CD14-positive monocyte (primary cell): Measurements from ENCODE around the gene MYO1D. TPM values are rescaled to one million over a fixed set of nuclear protein-coding genes. Genes with fewer than 3 reads are reported as not detected.

Experiments used
- DNase-seq, 3 donors: peaks; one replicate each; pipeline ENCODE4 v3.0.0-alpha.2; 2011 to 2022
- H2AFZ ChIP-seq: 2 replicates; pipeline ENCODE4 v1.6.0; 2012; ENCODE audit warnings: mild to moderate bottlenecking, low read depth, low read length, inconsistent platforms; ENCODE audit not compliant: insufficient read depth, poor library complexity, severe bottlenecking
- H3K27ac ChIP-seq, 2 donors: 1 replicate in 1 of 2; 2 replicates in 1 of 2; pipeline ENCODE4 v1.5.1; 2012 to 2013; ENCODE audit warnings: low read length in 2 of 2, control low read depth in 1 of 2, inconsistent platforms in 1 of 2, low read depth in 1 of 2, mild to moderate bottlenecking in 1 of 2
- H3K27me3 ChIP-seq, 2 donors: one replicate each; pipeline versions ENCODE4 v1.6.0 to v1.6.1; 2011 to 2013; ENCODE audit warnings: low read length in 2 of 2; ENCODE audit not compliant: control insufficient read depth in 2 of 2, insufficient read depth in 2 of 2
- H3K36me3 ChIP-seq, 2 donors: replicated peaks in 1 of 2; 1 replicate in 1 of 2; 2 replicates in 1 of 2; pipeline versions ENCODE4 v1.5.1 to v1.6.1; 2012 to 2013; ENCODE audit warnings: low read length in 2 of 2, control low read depth in 1 of 2, inconsistent platforms in 1 of 2, mild to moderate bottlenecking in 1 of 2; ENCODE audit not compliant: insufficient read depth in 2 of 2, control insufficient read depth in 1 of 2
- H3K4me1 ChIP-seq, 2 donors: 1 replicate in 1 of 2; 2 replicates in 1 of 2; pipeline versions ENCODE4 v1.5.1 to v1.6.1; 2012 to 2013; ENCODE audit warnings: low read length in 2 of 2, control low read depth in 1 of 2, inconsistent platforms in 1 of 2, mild to moderate bottlenecking in 1 of 2, moderate library complexity in 1 of 2; ENCODE audit not compliant: insufficient read depth in 2 of 2, control insufficient read depth in 1 of 2
- H3K4me2 ChIP-seq: replicated peaks from 2 replicates; pipeline ENCODE3; 2012; ENCODE audit warnings: low read length, moderate library complexity, mild to moderate bottlenecking; ENCODE audit not compliant: poor library complexity, severe bottlenecking; ENCODE audit errors: extremely low read depth
- H3K4me3 ChIP-seq, 3 experiments: fragments of 200-600 bp in 1 of 3; sonication (generic) in 1 of 3; replicated peaks in 1 of 3; 1 replicate in 2 of 3; 2 replicates in 1 of 3; pipeline ENCODE4 v1.5.1; 2011 to 2013; ENCODE audit warnings: low read length in 3 of 3, mild to moderate bottlenecking in 3 of 3, control low read depth in 2 of 3, low read depth in 2 of 3, inconsistent platforms in 1 of 3, moderate library complexity in 1 of 3
- H3K79me2 ChIP-seq: 2 replicates; pipeline ENCODE4 v1.6.0; 2012; ENCODE audit warnings: mild to moderate bottlenecking, control low read depth, inconsistent platforms, low read length, moderate library complexity; ENCODE audit not compliant: insufficient read depth
- H3K9ac ChIP-seq: 2 replicates; pipeline ENCODE4 v1.6.0; 2017; ENCODE audit warnings: low read length, mild to moderate bottlenecking; ENCODE audit not compliant: insufficient read depth, poor library complexity, severe bottlenecking
- H3K9me3 ChIP-seq, 2 donors: replicated peaks in 1 of 2; 1 replicate in 1 of 2; 2 replicates in 1 of 2; pipeline versions ENCODE4 v1.5.1 to v1.6.1; 2012 to 2013; ENCODE audit warnings: low read length in 2 of 2, control low read depth in 1 of 2; ENCODE audit not compliant: control insufficient read depth in 1 of 2, insufficient read depth in 1 of 2
- H4K20me1 ChIP-seq: 2 replicates; pipeline ENCODE4 v1.6.0; 2012; ENCODE audit warnings: mild to moderate bottlenecking, low read length, control low read depth, moderate library complexity; ENCODE audit not compliant: insufficient read depth
- H3K27ac Mint-ChIP-seq, 7 donors: one replicate each; pipeline ENCODE4 v1.8.0; 2020; ENCODE audit warnings: mild to moderate bottlenecking in 7 of 7, mixed read lengths in 7 of 7, moderate library complexity in 6 of 7, inconsistent platforms in 2 of 7
- H3K27me3 Mint-ChIP-seq, 3 donors: one replicate each; pipeline ENCODE4 v1.8.0; 2021 to 2022; ENCODE audit warnings: low read depth in 3 of 3, mild to moderate bottlenecking in 3 of 3, mixed read lengths in 3 of 3, moderate library complexity in 3 of 3, inconsistent platforms in 1 of 3
- H3K36me3 Mint-ChIP-seq, 2 donors: one replicate each; pipeline ENCODE4 v1.8.0; 2020; ENCODE audit warnings: mixed read lengths in 2 of 2, inconsistent platforms in 1 of 2, mild to moderate bottlenecking in 1 of 2
- H3K4me1 Mint-ChIP-seq: one replicate; pipeline ENCODE4 v1.8.0; 2020; ENCODE audit warnings: mild to moderate bottlenecking, mixed read lengths
- H3K4me3 Mint-ChIP-seq, 2 donors: one replicate each; pipeline ENCODE4 v1.8.0; 2020; ENCODE audit warnings: mild to moderate bottlenecking in 2 of 2, mixed read lengths in 2 of 2, moderate library complexity in 1 of 2
- H3K9me3 Mint-ChIP-seq, 7 donors: one replicate each; pipeline ENCODE4 v1.8.0; 2020 to 2022; ENCODE audit warnings: mixed read lengths in 7 of 7, mild to moderate bottlenecking in 6 of 7, moderate library complexity in 6 of 7, inconsistent platforms in 2 of 7
- WGBS: methylation state at CpG from one replicate; pipeline ENCODE4 v1.1.5; 2013; ENCODE audit warnings: missing lambda C conversion rate; ENCODE audit not compliant: insufficient coverage; 5-methylcytosine and 5-hydroxymethylcytosine counted together
- intact Hi-C, 2 donors: fragments of 100-400 bp; cut with micrococcal nuclease; formaldehyde crosslinking; loops; one replicate each; pipeline versions ENCODE4 v1.15.0 to v1.15.1; 2023
- polyA plus RNA-seq, 3 donors: library from polyadenylated mRNA; depleted of rRNA in 1 of 3; unstranded in 2 of 3; stranded (reverse) in 1 of 3; fragments of 300-500 nt in 2 of 3; fragments of >200 nt in 1 of 3; fragmentation: Illumina TruSeq in 2 of 3; gene quantifications; 1 replicate in 2 of 3; 2 replicates in 1 of 3; pipeline ENCODE4 v1.2.3, GENCODE V29; 2012 to 2021
- TF ChIP-seq, protein P1 (sequence below): fragments of 200-600 bp; IDR thresholded peaks from one replicate; pipeline ENCODE4 v1.8.0; 2022; ENCODE audit warnings: antibody characterized with exemption, mild to moderate bottlenecking

MYO1D gene
- polyA plus RNA-seq, 3 donors, result 0.22 to 0.39 (median 0.26) TPM

- no peak for DNase-seq
- Histone ChIP-seq H3K4me1 (no peaks in the 10 kb centered on the region), H3K4me3 (no peak overlapping the region), H4K20me1 (no peaks in the 10 kb centered on the region), H2AFZ (no peak overlapping the region), H3K9ac (no peak overlapping the region), H3K79me2 (no peaks in the 10 kb centered on the region), H3K9me3 (no peaks in the 10 kb centered on the region), H3K36me3 (no peaks in the 10 kb centered on the region), H3K27ac (no peak overlapping the region), H3K27me3 (no peaks in the 10 kb centered on the region), H3K4me2 (no peak overlapping the region)
- TF ChIP-seq, protein P1, sequence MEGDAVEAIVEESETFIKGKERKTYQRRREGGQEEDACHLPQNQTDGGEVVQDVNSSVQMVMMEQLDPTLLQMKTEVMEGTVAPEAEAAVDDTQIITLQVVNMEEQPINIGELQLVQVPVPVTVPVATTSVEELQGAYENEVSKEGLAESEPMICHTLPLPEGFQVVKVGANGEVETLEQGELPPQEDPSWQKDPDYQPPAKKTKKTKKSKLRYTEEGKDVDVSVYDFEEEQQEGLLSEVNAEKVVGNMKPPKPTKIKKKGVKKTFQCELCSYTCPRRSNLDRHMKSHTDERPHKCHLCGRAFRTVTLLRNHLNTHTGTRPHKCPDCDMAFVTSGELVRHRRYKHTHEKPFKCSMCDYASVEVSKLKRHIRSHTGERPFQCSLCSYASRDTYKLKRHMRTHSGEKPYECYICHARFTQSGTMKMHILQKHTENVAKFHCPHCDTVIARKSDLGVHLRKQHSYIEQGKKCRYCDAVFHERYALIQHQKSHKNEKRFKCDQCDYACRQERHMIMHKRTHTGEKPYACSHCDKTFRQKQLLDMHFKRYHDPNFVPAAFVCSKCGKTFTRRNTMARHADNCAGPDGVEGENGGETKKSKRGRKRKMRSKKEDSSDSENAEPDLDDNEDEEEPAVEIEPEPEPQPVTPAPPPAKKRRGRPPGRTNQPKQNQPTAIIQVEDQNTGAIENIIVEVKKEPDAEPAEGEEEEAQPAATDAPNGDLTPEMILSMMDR, result no peak
- peaks cover 0 to 2% (median 0%) of the 10 kb centered on the region in 7 donors for H3K9me3 Mint-ChIP-seq
- intact Hi-C loops, result no loop called here
- H3K27me3 Mint-ChIP-seq, result peaks cover 1 to 3% (median 2%) of the 10 kb centered on the region in 3 donors
- WGBS, result 81% methylated on average over 5 of the region's 5 CpGs
- no peaks in the 10 kb centered on the region for H3K4me1 Mint-ChIP-seq
- no peaks in the 10 kb centered on the region for H3K36me3 Mint-ChIP-seq
- no peak overlapping the region for H3K4me3 Mint-ChIP-seq
- H3K27ac Mint-ChIP-seq, result no peak overlapping the region
These were observed 335.3 kb downstream of the MYO1D start for GRCh38 chr17:32541640-32542039.

DNA sequence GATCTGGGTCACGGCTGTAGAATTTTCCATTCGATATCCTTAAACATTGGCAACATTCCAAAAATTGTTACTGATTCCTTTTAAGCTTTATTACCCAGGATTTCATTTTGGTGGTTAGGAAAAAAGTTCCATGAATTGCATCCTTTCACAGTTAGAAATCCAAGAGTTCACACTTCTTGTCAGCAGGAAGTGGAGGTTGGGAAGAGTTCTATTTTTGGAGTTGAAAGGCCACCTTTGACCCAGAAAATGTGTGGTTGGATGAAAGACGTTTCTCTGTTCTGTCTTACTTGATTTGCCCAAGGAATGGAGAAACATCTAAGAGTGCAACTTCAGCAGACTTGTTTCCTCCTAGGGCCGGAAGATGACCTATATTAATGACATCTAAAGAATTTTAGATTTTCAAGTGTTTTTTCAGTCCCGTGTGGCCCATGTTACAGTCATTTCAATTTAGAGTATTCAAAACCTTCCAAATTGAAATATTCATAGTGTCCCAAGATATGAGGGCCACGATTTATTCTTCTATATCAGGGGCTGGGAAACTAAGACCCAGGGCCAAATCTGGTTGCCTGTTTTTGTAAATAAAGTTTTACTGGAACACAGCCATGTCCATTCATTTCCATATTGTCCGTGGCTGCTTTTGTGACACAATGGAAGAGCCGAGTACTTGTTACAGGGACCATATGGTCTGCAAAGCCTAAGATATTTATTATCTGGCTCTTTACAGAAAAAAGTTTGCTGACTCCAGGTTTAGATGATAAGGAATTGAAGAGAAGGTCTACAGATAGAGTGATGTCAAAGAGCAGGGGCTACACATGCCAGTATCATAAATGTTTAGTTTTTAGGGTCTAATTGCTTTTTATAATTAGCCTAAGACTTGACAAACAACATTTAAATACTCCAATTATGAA is 339.9 kb downstream of the MYO1D start:
- DNase-seq, result no peak
- no peak overlapping the region for H3K4me2 ChIP-seq
- no peaks in the 10 kb centered on the region for H4K20me1 ChIP-seq
- H3K27me3 Mint-ChIP-seq, result peaks cover 6 to 8% (median 6%) of the 10 kb centered on the region in 3 donors
- H3K79me2 ChIP-seq, result no peaks in the 10 kb centered on the region
- H3K36me3 Mint-ChIP-seq, result no peaks in the 10 kb centered on the region
- no peak overlapping the region for H2AFZ ChIP-seq
- no peaks in the 10 kb centered on the region for H3K9me3 ChIP-seq
- peaks cover 0 to 2% (median 0%) of the 10 kb centered on the region in 7 donors for H3K9me3 Mint-ChIP-seq
- no peak overlapping the region for H3K4me3 Mint-ChIP-seq
- no peak overlapping the region for H3K27ac Mint-ChIP-seq
- H3K27ac ChIP-seq, result no peak overlapping the region
- 33% methylated on average over 1 of the region's 8 CpGs for WGBS
- H3K4me3 ChIP-seq, result no peak overlapping the region
- intact Hi-C loops, result no loop called here
- no peaks in the 10 kb centered on the region for H3K4me1 Mint-ChIP-seq
- TF ChIP-seq, protein P1, result no peak
- H3K4me1 ChIP-seq, result no peaks in the 10 kb centered on the region
- no peak overlapping the region for H3K9ac ChIP-seq
- peaks cover 0 to 2% of the 10 kb centered on the region in 2 donors for H3K27me3 ChIP-seq
- no peaks in the 10 kb centered on the region for H3K36me3 ChIP-seq
